Measurements from ENCODE around the gene EZH2. TPM values are rescaled to one million over a fixed set of nuclear protein-coding genes. Genes with fewer than 3 reads are reported as not detected.

Gene EZH2
- total and polyA plus RNA-seq, 9 donors, result 2.5 to 5.6 (median 4.0) TPM

DNA sequence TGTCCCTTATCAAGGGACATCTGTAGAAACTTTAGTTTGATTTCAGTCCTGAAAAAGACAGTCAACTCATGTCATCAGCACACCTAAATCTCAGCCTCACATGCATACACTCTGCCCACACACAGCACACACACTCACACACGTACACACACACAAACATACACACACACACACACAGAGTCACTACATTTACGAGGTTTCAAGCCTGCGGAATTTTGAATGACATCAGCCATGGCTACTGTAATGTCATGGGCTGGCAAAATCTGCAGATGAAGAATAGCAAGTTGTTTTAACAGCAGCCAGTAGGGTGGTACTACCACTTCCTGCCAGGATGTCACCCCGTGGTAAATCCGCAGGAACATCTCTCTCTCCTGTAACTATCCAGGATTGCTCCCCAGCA is 37.1 kb upstream of the EZH2 start:
- intact Hi-C loops (cut with DNase I), result no loop called here
- H3K4me3 ChIP-seq, result no peak overlapping the region
- no peaks in the 10 kb centered on the region for H3K27me3 ChIP-seq
- peaks cover 2% of the 10 kb centered on the region for H3K4me1 ChIP-seq (ENCODE audit: insufficient read depth)
- WGBS, 3 donors, result 80 to 87% (median 82%) methylated on average over 5 of the region's 5 CpGs
- H3K36me3 ChIP-seq, result no peaks in the 10 kb centered on the region
- DNase-seq, result no peak
- H3K9me3 ChIP-seq, result no peaks in the 10 kb centered on the region
- no peak for TF ChIP-seq EP300 (IDR thresholded peaks at IDR 0.05)
- TF ChIP-seq, protein P1, sequence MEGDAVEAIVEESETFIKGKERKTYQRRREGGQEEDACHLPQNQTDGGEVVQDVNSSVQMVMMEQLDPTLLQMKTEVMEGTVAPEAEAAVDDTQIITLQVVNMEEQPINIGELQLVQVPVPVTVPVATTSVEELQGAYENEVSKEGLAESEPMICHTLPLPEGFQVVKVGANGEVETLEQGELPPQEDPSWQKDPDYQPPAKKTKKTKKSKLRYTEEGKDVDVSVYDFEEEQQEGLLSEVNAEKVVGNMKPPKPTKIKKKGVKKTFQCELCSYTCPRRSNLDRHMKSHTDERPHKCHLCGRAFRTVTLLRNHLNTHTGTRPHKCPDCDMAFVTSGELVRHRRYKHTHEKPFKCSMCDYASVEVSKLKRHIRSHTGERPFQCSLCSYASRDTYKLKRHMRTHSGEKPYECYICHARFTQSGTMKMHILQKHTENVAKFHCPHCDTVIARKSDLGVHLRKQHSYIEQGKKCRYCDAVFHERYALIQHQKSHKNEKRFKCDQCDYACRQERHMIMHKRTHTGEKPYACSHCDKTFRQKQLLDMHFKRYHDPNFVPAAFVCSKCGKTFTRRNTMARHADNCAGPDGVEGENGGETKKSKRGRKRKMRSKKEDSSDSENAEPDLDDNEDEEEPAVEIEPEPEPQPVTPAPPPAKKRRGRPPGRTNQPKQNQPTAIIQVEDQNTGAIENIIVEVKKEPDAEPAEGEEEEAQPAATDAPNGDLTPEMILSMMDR (IDR thresholded peaks at IDR 0.05), result no peak
- no peak for TF ChIP-seq POLR2A (IDR thresholded peaks at IDR 0.05)
- H3K27ac ChIP-seq, result no peak overlapping the region

DNA sequence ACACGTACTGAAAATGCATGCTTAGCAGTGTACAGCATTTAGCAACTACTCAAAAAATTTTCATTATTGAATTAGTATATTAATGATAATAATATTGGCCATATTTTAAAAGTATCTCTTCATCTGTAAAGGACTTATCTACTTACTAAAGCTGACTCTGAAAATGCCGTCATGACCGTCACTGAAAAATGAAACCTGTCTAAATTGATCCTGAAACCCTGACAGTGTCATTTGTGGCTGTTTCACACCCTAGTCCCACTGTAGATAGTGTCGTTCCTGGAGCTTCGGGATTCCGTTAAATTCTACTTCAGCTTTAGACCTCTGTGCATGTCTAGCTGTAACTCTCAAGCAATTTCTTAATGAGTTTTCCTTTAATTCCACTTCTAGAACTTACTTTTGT is 35.8 kb upstream of the EZH2 start:
- no peak for DNase-seq
- TF ChIP-seq, protein P1 (IDR thresholded peaks at IDR 0.05), result no peak
- TF ChIP-seq EP300 (IDR thresholded peaks at IDR 0.05), result no peak
- no peak for TF ChIP-seq POLR2A (IDR thresholded peaks at IDR 0.05)
- Histone ChIP-seq H3K27ac (no peak overlapping the region), H3K9me3 (no peaks in the 10 kb centered on the region), H3K27me3 (no peaks in the 10 kb centered on the region), H3K4me1 (ENCODE audit: insufficient read depth) (peaks cover 7% of the 10 kb centered on the region), H3K36me3 (no peaks in the 10 kb centered on the region), H3K4me3 (no peak overlapping the region)
- intact Hi-C loops (cut with DNase I), result no loop called here
- whole genome bisulfite sequencing, 3 donors, result 82 to 87% (median 85%) methylated on average over 6 of the region's 6 CpGs

DNA sequence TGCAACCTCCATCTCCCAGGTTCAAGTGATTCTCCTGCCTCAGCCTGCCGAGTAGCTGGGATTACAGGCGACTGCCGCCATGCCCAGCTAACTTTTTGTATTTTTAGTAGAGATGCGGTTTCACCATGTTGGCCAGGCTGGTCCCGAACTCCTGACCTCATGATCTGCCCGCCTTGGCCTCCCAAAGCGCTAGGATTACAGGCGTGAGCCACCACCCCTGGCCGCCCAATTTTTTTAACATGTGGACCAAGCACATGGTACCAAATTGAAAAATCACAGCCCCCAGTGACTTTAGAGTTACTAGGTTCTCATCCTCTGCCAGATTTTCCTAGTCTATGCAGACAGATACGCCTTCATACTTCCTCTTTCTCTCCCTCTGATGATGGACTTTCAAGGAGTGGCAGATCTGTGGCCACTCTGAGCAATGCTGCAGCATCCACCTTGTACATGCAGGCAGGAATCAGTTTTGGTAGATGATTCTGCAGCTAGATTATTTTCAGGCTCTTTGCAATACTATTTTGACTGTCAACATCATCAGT is 34.0 kb upstream of the EZH2 start:
- peaks cover 9% of the 10 kb centered on the region for H3K4me1 ChIP-seq (ENCODE audit: insufficient read depth)
- H3K27me3 ChIP-seq, result no peaks in the 10 kb centered on the region
- intact Hi-C loops (cut with DNase I), result no loop called here
- no peak overlapping the region for H3K27ac ChIP-seq
- DNase-seq, result no peak
- TF ChIP-seq EP300 (IDR thresholded peaks at IDR 0.05), result no peak
- TF ChIP-seq, protein P1 (IDR thresholded peaks at IDR 0.05), result no peak
- TF ChIP-seq POLR2A (IDR thresholded peaks at IDR 0.05), result no peak
- H3K4me3 ChIP-seq, result no peak overlapping the region
- no peaks in the 10 kb centered on the region for H3K9me3 ChIP-seq
- 74 to 76% (median 75%) methylated on average over 10 of the region's 10 CpGs for WGBS, 3 donors
- no peaks in the 10 kb centered on the region for H3K36me3 ChIP-seq

DNA sequence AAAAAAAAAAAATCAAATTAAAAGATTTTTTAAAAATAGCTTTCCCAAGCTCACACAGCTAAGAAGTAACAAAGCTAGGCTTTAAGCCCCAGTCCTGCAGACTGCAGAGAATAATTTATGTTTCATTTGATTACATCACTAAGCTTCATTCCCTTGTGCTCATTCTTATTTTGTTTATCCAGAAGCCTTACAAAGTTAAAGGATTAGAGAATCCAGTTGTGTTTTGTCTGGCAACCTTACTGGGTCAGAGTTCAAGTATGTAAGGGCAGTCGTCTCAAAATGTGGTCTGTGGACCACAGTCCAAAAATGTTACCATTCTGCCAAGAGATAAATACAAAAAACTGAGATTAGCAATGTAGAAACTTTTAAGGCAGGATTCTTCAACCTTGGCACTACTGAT is 32.1 kb upstream of the EZH2 start:
- TF ChIP-seq, protein P1 (IDR thresholded peaks at IDR 0.05), result no peak
- no peak for TF ChIP-seq POLR2A (IDR thresholded peaks at IDR 0.05)
- no peak for TF ChIP-seq EP300 (IDR thresholded peaks at IDR 0.05)
- 3 to 7% (median 6%) methylated on average over 1 of the region's 1 CpG for WGBS, 3 donors
- no peaks in the 10 kb centered on the region for H3K36me3 ChIP-seq

More for the DNA sequence above, 32.1 kb upstream of the EZH2 start:
- H3K9me3 ChIP-seq, result no peaks in the 10 kb centered on the region
- no peaks in the 10 kb centered on the region for H3K27me3 ChIP-seq
- intact Hi-C loops (cut with DNase I), result no loop called here
- no peak overlapping the region for H3K27ac ChIP-seq
- peaks cover 9% of the 10 kb centered on the region for H3K4me1 ChIP-seq (ENCODE audit: insufficient read depth)
- no peak overlapping the region for H3K4me3 ChIP-seq
- no peak for DNase-seq

Data from ovary (tissue), 9 donors.